GM23338 (cell line): Measurements from ENCODE around the gene LEKR1.
"Not testable (repeated sequence)": the region's sequence is repeated elsewhere in the genome, so short reads cannot be mapped to it uniquely, and the experiment has no call there.

Source experiments
- CREB1 ChIP-seq: fragments of 250-450 bp; sonication (Bioruptor Pico); IDR thresholded peaks from 2 replicates; pipeline ENCODE4 v1.5.0; 2020; ENCODE audit warnings: low read depth, mild to moderate bottlenecking, moderate library complexity
- EZH2 ChIP-seq: fragments of 200-600 bp; sonication (generic); IDR thresholded peaks from one replicate; pipeline ENCODE4 v1.8.0; 2017; ENCODE audit warnings: antibody characterized with exemption, mild to moderate bottlenecking, low read depth; ENCODE audit not compliant: unreplicated experiment
- EZH2phosphoT487 ChIP-seq: fragments of 200-600 bp; sonication (generic); IDR thresholded peaks from one replicate; pipeline ENCODE4 v1.8.1; 2018; ENCODE audit warnings: antibody characterized with exemption; ENCODE audit not compliant: unreplicated experiment
- JUNB ChIP-seq: IDR thresholded peaks from one replicate; pipeline ENCODE4 v1.6.1; 2016; ENCODE audit warnings: antibody characterized with exemption; ENCODE audit not compliant: unreplicated experiment
- NANOG ChIP-seq: IDR thresholded peaks from 2 replicates; pipeline ENCODE4 v1.6.1; 2016; ENCODE audit warnings: antibody characterized with exemption, borderline replicate concordance
- POLR2AphosphoS5 ChIP-seq: IDR thresholded peaks from 2 replicates; pipeline ENCODE4 v1.6.1; 2016; ENCODE audit warnings: antibody characterized with exemption, low read depth
- ZNF114 ChIP-seq: fragments of 250-450 bp; sonication (Bioruptor Pico); IDR thresholded peaks from 2 replicates; pipeline ENCODE4 v1.5.0; 2020; ENCODE audit warnings: mild to moderate bottlenecking, moderate library complexity
- TF ChIP-seq, protein P1 (sequence below), 2 experiments: fragments of 200-600 bp in 1 of 2; sonication (generic) in 1 of 2; conservative IDR thresholded peaks; 2 replicates each; pipeline versions ENCODE4 v1.5.1 to v1.6.1; 2016 to 2017; ENCODE audit warnings: antibody characterized with exemption in 2 of 2, low read depth in 2 of 2, mild to moderate bottlenecking in 2 of 2, moderate library complexity in 1 of 2
- TF ChIP-seq, protein P2 (sequence below): IDR thresholded peaks from 2 replicates; pipeline ENCODE4 v1.6.1; 2016; ENCODE audit warnings: antibody characterized with exemption
- TF ChIP-seq, protein P3 (sequence below): IDR thresholded peaks from one replicate; pipeline ENCODE4 v1.6.1; 2018; ENCODE audit warnings: antibody characterized with exemption; ENCODE audit not compliant: unreplicated experiment
- TF ChIP-seq, protein P4 (sequence below): fragments of 250-450 bp; sonication (Bioruptor Pico); IDR thresholded peaks from 2 replicates; pipeline ENCODE4 v1.5.0; 2020; ENCODE audit warnings: mild to moderate bottlenecking, moderate library complexity

DNA sequence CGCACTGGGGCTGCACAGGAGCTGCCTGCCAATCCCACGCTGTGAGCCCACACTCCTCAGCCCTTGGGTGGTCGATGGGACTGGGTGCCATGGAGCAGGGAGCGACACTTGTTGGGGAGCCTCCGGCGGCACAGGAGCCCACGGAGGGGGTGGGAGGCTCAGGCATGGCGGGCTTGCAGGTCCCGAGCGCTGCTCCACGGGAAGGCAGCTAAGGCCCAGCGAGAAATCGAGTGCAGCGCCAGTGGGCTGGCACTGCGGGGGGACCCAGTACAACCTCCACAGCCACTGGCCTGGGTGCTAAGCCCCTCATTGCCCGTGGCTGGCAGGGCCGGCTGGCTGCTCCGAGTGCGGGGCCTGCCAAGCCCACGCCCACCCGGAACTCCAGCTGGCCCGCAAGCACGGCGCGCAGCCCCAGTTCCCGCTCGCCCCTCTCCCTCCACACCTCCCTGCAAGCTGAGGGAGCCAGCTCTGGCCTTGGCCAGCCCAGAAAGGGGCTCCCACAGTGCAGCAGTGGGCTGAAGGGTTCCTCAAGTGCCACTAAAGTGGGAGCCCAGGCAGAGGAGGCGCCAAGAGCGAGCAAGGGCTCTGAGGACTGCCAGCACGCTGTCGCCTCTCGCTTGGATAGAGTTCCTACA lies 3.4 kb upstream of the LEKR1 start:
- TF ChIP-seq, protein P1, sequence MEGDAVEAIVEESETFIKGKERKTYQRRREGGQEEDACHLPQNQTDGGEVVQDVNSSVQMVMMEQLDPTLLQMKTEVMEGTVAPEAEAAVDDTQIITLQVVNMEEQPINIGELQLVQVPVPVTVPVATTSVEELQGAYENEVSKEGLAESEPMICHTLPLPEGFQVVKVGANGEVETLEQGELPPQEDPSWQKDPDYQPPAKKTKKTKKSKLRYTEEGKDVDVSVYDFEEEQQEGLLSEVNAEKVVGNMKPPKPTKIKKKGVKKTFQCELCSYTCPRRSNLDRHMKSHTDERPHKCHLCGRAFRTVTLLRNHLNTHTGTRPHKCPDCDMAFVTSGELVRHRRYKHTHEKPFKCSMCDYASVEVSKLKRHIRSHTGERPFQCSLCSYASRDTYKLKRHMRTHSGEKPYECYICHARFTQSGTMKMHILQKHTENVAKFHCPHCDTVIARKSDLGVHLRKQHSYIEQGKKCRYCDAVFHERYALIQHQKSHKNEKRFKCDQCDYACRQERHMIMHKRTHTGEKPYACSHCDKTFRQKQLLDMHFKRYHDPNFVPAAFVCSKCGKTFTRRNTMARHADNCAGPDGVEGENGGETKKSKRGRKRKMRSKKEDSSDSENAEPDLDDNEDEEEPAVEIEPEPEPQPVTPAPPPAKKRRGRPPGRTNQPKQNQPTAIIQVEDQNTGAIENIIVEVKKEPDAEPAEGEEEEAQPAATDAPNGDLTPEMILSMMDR (conservative IDR thresholded peaks at IDR 0.05; ENCODE audit: low read depth in 2 of 2) = not testable (repeated sequence)
- TF ChIP-seq EZH2phosphoT487; EZH2; POLR2AphosphoS5; JUNB; NANOG; ZNF114 (CRISPR knock-in tag); CREB1 (CRISPR knock-in tag): not testable (repeated sequence)
- TF ChIP-seq, protein P2, sequence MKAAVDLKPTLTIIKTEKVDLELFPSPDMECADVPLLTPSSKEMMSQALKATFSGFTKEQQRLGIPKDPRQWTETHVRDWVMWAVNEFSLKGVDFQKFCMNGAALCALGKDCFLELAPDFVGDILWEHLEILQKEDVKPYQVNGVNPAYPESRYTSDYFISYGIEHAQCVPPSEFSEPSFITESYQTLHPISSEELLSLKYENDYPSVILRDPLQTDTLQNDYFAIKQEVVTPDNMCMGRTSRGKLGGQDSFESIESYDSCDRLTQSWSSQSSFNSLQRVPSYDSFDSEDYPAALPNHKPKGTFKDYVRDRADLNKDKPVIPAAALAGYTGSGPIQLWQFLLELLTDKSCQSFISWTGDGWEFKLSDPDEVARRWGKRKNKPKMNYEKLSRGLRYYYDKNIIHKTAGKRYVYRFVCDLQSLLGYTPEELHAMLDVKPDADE = not testable (repeated sequence)
- TF ChIP-seq, protein P3, sequence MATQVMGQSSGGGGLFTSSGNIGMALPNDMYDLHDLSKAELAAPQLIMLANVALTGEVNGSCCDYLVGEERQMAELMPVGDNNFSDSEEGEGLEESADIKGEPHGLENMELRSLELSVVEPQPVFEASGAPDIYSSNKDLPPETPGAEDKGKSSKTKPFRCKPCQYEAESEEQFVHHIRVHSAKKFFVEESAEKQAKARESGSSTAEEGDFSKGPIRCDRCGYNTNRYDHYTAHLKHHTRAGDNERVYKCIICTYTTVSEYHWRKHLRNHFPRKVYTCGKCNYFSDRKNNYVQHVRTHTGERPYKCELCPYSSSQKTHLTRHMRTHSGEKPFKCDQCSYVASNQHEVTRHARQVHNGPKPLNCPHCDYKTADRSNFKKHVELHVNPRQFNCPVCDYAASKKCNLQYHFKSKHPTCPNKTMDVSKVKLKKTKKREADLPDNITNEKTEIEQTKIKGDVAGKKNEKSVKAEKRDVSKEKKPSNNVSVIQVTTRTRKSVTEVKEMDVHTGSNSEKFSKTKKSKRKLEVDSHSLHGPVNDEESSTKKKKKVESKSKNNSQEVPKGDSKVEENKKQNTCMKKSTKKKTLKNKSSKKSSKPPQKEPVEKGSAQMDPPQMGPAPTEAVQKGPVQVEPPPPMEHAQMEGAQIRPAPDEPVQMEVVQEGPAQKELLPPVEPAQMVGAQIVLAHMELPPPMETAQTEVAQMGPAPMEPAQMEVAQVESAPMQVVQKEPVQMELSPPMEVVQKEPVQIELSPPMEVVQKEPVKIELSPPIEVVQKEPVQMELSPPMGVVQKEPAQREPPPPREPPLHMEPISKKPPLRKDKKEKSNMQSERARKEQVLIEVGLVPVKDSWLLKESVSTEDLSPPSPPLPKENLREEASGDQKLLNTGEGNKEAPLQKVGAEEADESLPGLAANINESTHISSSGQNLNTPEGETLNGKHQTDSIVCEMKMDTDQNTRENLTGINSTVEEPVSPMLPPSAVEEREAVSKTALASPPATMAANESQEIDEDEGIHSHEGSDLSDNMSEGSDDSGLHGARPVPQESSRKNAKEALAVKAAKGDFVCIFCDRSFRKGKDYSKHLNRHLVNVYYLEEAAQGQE = not testable (repeated sequence)
- TF ChIP-seq, protein P4, sequence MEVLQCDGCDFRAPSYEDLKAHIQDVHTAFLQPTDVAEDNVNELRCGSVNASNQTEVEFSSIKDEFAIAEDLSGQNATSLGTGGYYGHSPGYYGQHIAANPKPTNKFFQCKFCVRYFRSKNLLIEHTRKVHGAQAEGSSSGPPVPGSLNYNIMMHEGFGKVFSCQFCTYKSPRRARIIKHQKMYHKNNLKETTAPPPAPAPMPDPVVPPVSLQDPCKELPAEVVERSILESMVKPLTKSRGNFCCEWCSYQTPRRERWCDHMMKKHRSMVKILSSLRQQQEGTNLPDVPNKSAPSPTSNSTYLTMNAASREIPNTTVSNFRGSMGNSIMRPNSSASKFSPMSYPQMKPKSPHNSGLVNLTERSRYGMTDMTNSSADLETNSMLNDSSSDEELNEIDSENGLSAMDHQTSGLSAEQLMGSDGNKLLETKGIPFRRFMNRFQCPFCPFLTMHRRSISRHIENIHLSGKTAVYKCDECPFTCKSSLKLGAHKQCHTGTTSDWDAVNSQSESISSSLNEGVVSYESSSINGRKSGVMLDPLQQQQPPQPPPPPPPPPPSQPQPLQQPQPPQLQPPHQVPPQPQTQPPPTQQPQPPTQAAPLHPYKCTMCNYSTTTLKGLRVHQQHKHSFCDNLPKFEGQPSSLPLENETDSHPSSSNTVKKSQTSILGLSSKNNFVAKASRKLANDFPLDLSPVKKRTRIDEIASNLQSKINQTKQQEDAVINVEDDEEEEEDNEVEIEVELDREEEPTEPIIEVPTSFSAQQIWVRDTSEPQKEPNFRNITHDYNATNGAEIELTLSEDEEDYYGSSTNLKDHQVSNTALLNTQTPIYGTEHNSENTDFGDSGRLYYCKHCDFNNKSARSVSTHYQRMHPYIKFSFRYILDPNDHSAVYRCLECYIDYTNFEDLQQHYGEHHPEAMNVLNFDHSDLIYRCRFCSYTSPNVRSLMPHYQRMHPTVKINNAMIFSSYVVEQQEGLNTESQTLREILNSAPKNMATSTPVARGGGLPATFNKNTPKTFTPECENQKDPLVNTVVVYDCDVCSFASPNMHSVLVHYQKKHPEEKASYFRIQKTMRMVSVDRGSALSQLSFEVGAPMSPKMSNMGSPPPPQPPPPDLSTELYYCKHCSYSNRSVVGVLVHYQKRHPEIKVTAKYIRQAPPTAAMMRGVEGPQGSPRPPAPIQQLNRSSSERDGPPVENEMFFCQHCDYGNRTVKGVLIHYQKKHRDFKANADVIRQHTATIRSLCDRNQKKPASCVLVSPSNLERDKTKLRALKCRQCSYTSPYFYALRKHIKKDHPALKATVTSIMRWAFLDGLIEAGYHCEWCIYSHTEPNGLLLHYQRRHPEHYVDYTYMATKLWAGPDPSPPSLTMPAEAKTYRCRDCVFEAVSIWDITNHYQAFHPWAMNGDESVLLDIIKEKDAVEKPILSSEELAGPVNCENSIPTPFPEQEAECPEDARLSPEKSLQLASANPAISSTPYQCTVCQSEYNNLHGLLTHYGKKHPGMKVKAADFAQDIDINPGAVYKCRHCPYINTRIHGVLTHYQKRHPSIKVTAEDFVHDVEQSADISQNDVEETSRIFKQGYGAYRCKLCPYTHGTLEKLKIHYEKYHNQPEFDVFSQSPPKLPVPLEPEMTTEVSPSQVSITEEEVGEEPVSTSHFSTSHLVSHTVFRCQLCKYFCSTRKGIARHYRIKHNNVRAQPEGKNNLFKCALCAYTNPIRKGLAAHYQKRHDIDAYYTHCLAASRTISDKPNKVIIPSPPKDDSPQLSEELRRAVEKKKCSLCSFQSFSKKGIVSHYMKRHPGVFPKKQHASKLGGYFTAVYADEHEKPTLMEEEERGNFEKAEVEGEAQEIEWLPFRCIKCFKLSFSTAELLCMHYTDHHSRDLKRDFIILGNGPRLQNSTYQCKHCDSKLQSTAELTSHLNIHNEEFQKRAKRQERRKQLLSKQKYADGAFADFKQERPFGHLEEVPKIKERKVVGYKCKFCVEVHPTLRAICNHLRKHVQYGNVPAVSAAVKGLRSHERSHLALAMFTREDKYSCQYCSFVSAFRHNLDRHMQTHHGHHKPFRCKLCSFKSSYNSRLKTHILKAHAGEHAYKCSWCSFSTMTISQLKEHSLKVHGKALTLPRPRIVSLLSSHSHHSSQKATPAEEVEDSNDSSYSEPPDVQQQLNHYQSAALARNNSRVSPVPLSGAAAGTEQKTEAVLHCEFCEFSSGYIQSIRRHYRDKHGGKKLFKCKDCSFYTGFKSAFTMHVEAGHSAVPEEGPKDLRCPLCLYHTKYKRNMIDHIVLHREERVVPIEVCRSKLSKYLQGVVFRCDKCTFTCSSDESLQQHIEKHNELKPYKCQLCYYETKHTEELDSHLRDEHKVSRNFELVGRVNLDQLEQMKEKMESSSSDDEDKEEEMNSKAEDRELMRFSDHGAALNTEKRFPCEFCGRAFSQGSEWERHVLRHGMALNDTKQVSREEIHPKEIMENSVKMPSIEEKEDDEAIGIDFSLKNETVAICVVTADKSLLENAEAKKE (CRISPR knock-in tag) = not testable (repeated sequence)
